ENCODE measurements around the gene VEPH1.

DNA sequence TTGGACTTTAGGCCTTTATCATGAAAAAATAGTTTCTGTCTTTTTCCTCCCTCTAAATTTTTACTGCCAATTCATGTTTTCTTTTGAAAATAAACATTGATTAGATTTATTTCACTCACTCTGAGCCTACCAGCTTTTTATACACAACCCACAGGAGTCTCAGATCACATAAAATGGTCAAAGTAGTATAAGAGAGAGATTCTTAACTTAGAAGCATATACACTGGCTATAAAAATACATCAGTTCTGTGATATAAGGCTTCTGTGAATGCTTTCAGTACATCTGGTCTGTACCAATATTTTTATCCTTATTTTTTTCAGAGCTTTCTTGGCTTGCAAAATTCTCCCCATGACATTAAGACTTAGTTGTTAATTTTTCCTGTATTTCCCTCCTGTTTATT, 183.5 kb downstream of the VEPH1 start:
- no peak for TF ChIP-seq POLR2A (IDR thresholded peaks at IDR 0.05; ENCODE audit: low read depth, low read length)
- TF ChIP-seq POLR2AphosphoS5 (IDR thresholded peaks at IDR 0.05; ENCODE audit: low read depth, low read length) = no peak
